ENCODE results near the gene TMEM250.

- TF ChIP-seq POLR2A (IDR thresholded peaks at IDR 0.05) (no peak), CTCF (IDR thresholded peaks at IDR 0.05) (no peak), POLR2AphosphoS5 (IDR thresholded peaks at IDR 0.05; ENCODE audit: insufficient read depth in 1 of 2, low read depth in 1 of 2) (no peak)
Measured at GRCh38 chr9:136075881-136076678, 42.6 kb downstream of the TMEM250 start.
